DOHH2 (cell line): ENCODE data around the gene APCDD1L.

ENCODE experiments used
- EZH2phosphoT487 ChIP-seq: fragments of 200-600 bp; sonication (generic); IDR thresholded peaks from 2 replicates; pipeline ENCODE4 v1.6.1; 2017; ENCODE audit warnings: borderline replicate concordance, mild to moderate bottlenecking, antibody characterized with exemption, low read length, moderate library complexity, mixed read lengths
- TF ChIP-seq, protein P1 (sequence below): fragments of 200-600 bp; sonication (generic); IDR thresholded peaks from one replicate; pipeline ENCODE4 v1.5.1; 2014; ENCODE audit warnings: antibody characterized with exemption, mild to moderate bottlenecking, low read depth, low read length; ENCODE audit not compliant: poor library complexity, severe bottlenecking

DNA sequence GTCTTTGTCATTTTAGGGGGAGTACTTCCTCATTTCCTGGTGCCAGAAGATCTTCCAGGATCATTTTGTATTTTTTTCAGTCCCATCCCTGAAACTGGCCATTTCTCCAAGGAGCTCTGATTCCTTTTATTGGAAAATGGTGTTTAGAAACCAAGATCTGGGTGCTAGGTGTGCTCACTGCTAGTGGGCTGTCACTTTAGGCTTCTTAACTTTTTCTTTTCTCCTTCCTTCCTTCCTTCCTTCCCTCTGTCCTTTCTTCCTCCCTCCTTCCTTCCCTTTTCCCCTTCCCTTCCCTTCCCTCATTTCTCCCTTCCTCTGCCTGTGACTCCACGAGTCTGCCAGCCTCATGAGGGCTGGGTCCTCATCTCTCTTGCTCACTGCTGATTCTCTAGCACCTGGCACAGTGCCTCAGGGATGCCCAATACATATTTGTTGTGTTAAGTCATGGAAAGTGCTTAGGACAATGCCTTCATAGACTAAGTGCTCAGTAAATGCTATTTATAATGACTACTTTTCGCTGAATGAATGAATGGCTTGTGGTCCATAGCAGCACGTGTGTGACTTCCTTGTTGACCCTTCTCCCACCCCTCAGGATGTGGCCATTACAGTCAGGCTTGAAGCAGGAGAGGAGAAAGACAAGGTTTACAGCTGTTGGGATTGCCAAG lies 36.9 kb downstream of the APCDD1L start:
- TF ChIP-seq, protein P1, sequence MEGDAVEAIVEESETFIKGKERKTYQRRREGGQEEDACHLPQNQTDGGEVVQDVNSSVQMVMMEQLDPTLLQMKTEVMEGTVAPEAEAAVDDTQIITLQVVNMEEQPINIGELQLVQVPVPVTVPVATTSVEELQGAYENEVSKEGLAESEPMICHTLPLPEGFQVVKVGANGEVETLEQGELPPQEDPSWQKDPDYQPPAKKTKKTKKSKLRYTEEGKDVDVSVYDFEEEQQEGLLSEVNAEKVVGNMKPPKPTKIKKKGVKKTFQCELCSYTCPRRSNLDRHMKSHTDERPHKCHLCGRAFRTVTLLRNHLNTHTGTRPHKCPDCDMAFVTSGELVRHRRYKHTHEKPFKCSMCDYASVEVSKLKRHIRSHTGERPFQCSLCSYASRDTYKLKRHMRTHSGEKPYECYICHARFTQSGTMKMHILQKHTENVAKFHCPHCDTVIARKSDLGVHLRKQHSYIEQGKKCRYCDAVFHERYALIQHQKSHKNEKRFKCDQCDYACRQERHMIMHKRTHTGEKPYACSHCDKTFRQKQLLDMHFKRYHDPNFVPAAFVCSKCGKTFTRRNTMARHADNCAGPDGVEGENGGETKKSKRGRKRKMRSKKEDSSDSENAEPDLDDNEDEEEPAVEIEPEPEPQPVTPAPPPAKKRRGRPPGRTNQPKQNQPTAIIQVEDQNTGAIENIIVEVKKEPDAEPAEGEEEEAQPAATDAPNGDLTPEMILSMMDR = no peak
- no peak for TF ChIP-seq EZH2phosphoT487
